GM08714 (cell line): Measurements from ENCODE around the gene S100A7A.
"Not testable (repeated sequence)": the region's sequence is repeated elsewhere in the genome, so short reads cannot be mapped to it uniquely, and the experiment has no call there.

Experiments used
- H3K4me3 ChIP-seq: fragments of 200-500 bp; sonication (Bioruptor generic); 2 replicates; pipeline ENCODE4 v1.5.1; 2014; ENCODE audit warnings: mild to moderate bottlenecking, low read length, inconsistent platforms
- ZNF274 ChIP-seq: IDR thresholded peaks from 2 replicates; pipeline ENCODE4 v1.6.1; 2012; ENCODE audit warnings: mild to moderate bottlenecking, low read depth, low read length

Gene S100A7A

GRCh38 chr1:153443486-153443885 is 27.2 kb downstream of the S100A7A start:
- H3K4me3 ChIP-seq: no peak overlapping the region
- no peak for TF ChIP-seq ZNF274

- no peak overlapping the region for H3K4me3 ChIP-seq
- TF ChIP-seq ZNF274: no peak
Measured at GRCh38 chr1:153444078-153444477, 27.8 kb downstream of the S100A7A start.

- H3K4me3 ChIP-seq: no peak overlapping the region
- TF ChIP-seq ZNF274: no peak
Measured at GRCh38 chr1:153447498-153448170, 31.3 kb downstream of the S100A7A start.

DNA sequence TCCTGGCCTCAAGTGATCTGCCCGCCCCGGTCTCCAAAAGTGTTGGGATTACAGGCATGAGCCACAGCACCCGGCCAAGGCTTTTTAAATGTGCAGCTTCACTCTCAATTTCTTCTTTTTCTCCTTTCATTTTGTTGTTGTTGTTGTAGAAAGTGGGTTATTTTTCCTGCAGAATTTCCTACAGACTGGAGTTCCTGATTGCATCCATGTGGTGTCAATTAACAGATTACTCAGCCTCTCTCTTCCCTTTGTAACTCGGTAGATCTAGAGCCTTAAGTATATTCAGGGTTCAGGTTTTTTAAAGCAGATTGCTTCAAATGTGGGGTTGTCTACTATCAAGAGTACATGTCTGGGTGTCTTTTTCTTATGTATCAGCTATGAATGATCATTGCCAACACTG is 32.5 kb downstream of the S100A7A start:
- not testable (repeated sequence) for H3K4me3 ChIP-seq

- H3K4me3 ChIP-seq: no peak overlapping the region
- TF ChIP-seq ZNF274: no peak
Measured at GRCh38 chr1:153456396-153456795, 40.1 kb downstream of the S100A7A start.

- H3K4me3 ChIP-seq: no peak overlapping the region
- TF ChIP-seq ZNF274: no peak
Measured at GRCh38 chr1:153459655-153460054, 43.3 kb downstream of the S100A7A start.

GRCh38 chr1:153460551-153460950 is 44.2 kb downstream of the S100A7A start, which contains the start of gene S100A7:
Gene S100A7, minus strand, starts transcription at chr1:153460651. Its CDS starts 1,638 bp downstream, at chr1:153459013.
- H3K4me3 ChIP-seq: no peak within 1 kb of the TSS
- TF ChIP-seq ZNF274: no peak

DNA sequence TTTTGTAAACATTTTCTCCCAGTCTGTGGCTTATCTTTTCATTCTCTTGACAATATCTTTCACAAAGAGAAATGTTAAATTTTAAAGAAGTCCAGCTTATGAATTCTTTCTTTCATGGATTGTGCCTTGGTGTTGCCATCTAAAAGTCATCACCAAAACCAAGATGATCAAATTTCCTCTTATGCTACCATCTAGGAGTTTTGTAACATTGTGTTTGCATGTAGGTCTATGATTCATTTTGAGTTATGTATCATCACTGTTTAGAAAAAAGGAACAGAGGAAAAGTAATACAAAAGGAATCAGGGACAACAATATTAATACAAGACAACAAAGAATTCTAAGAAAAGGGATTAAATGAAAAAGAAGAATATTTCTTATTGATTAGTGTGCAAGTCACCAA is 46.4 kb downstream of the S100A7A start:
- H3K4me3 ChIP-seq: not testable (repeated sequence)

DNA sequence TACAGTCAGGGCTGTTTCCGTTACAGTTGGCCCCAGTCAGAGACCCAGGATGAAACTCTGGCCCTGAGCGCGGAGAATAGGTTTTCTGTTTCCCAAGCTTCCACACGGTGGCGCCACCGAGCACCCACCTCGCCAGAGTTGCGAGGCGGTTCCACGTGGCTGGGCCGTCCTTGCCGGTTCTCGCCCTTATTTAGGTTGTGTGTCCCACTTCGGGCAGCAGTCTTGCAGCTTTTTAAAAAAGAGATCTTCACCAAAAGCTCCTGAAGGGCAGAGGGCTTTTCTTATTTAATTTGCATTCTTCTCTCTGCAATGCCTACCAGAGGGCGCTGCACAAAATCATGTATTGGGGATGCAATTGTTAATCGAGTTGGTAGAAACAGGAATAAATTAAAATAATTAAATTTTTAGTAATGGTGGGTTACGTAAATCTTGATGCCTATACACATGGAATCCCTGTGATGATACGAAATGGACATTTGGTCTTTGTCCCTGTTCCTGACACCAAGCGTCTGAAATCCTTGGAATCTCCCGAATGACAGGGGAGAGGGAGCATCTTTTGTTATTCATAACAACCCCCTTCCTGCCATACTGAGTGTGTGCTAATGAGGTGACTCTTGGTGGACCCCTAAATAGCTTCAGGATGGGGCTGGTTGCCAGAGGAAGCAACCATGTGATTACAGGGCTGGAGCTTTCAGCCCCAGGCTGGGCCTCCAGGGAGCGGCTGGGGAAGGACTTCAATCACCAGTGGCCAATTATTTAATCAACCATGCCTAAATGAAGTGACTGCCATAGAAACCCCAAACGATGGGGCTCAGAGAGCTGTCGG is 49.7 kb downstream of the S100A7A start:
- no peak overlapping the region for H3K4me3 ChIP-seq
- no peak for TF ChIP-seq ZNF274

GRCh38 chr1:153466908-153467307 is 50.6 kb downstream of the S100A7A start:
- no peak overlapping the region for H3K4me3 ChIP-seq
- TF ChIP-seq ZNF274: no peak

DNA sequence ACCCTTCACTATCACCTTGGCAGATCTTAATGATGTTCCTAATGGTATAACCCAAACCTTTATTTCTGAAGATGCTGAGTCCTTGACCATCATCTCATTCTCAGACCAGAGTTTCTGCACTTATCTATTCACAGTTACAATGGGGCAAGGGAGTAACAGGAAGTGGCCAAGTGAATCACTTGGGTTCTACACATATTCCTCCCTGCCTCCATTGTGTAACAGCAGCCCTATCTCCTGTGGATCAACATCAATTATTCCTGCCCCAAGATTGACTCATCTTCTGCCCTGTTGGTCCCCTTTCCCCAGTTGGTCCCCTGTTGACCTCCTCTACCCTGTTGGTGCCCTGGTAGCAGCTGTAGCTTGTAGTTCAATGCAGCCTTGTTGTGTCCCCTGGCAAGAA is 54.4 kb downstream of the S100A7A start:
- H3K4me3 ChIP-seq: no peak overlapping the region
- TF ChIP-seq ZNF274: no peak
